Measurements from ENCODE around the gene DGCR2.

- TF ChIP-seq GATA2 (IDR thresholded peaks at IDR 0.05; ENCODE audit: low read depth, low read length), result no peak
- no peak for TF ChIP-seq GATA3 (IDR thresholded peaks at IDR 0.05; ENCODE audit: low read depth, low read length)
These were observed 80.5 kb downstream of the DGCR2 start for GRCh38 chr22:19041704-19042074.
